ENCODE results near the gene HDAC11. TPM values are rescaled to one million over a fixed set of nuclear protein-coding genes. Genes with fewer than 3 reads are reported as not detected.

The HDAC11 gene
- total RNA-seq, 2 experiments from 2014 or later: 4.5 to 4.6 TPM

DNA sequence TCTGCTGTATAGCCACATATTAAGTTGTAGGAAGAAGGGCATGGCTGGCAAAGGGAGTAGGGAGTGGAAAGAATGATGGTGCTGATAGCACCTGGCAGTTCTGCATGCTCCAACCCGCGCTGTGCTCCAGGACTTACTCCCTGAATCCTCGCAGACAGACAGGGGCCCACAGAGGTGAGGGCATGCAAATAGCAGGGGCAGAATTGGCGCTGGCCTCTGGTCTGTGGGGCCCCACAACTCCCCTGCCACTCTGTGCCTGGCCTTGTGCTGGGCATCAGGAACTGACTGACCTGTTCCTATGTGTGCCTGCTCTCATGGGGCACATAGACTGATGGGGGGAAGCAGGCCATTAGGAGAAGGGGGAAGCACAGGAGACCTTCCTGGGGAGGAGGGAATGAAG lies 20.9 kb downstream of the HDAC11 start:
- Mint-ChIP-seq H3K27ac (no peak overlapping the region), H3K27me3 (no peaks in the 10 kb centered on the region), H3K9me3 (no peaks in the 10 kb centered on the region), H3K4me1 (ENCODE audit: low read depth) (no peaks in the 10 kb centered on the region), H3K4me3 (no peak overlapping the region), H3K36me3 (ENCODE audit: low read depth) (no peaks in the 10 kb centered on the region)
- ATAC-seq (ENCODE audit: poor library complexity) (no peak), DNase-seq (no peak)
- Histone ChIP-seq H3K36me3 (ENCODE audit: insufficient read depth, low read length) (no peaks in the 10 kb centered on the region), H3K27me3 (ENCODE audit: control insufficient read depth in 1 of 2, insufficient read depth in 2 of 2, low read length in 2 of 2) (no peaks in the 10 kb centered on the region), H3K4me1 (ENCODE audit: insufficient read depth, low read length) (no peaks in the 10 kb centered on the region), H3K9me3 (ENCODE audit: control insufficient read depth in 1 of 2, insufficient read depth in 1 of 2, low read length in 2 of 2) (no peaks in the 10 kb centered on the region), H3K27ac (ENCODE audit: low read depth in 1 of 2, low read length in 2 of 2) (no peak overlapping the region), H3K4me3 (ENCODE audit: low read length) (no peak overlapping the region)
- TF ChIP-seq, protein P1, sequence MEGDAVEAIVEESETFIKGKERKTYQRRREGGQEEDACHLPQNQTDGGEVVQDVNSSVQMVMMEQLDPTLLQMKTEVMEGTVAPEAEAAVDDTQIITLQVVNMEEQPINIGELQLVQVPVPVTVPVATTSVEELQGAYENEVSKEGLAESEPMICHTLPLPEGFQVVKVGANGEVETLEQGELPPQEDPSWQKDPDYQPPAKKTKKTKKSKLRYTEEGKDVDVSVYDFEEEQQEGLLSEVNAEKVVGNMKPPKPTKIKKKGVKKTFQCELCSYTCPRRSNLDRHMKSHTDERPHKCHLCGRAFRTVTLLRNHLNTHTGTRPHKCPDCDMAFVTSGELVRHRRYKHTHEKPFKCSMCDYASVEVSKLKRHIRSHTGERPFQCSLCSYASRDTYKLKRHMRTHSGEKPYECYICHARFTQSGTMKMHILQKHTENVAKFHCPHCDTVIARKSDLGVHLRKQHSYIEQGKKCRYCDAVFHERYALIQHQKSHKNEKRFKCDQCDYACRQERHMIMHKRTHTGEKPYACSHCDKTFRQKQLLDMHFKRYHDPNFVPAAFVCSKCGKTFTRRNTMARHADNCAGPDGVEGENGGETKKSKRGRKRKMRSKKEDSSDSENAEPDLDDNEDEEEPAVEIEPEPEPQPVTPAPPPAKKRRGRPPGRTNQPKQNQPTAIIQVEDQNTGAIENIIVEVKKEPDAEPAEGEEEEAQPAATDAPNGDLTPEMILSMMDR (IDR thresholded peaks at IDR 0.05): no peak
- intact Hi-C loops (cut with DNase I, micrococcal nuclease): no loop called here
- ChIA-PET POLR2A (no interaction called here), CTCF (no interaction called here)

DNA sequence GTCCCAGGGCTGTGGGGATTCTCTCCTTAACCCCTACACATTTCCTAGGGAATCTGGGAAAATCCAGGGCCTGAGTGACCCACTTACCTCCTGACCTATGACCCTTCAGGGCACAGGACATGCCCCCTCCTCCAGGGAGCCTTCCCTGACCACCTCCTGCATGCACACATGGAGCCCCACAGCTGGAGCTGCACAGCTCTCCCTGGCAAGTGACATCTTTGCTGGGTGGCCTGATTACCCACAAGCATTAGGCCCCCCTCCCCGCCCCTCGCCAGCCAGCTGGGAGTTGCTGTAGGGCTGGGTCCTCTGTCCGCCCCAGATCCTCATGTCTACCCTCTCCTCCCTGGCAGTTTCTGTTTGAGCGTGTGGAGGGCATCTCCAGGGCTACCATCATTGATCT lies 21.4 kb downstream of the HDAC11 start:
- no peak overlapping the region for H3K4me3 Mint-ChIP-seq
- H3K27ac Mint-ChIP-seq: no peak overlapping the region
- Histone ChIP-seq H3K4me3 (ENCODE audit: low read length) (no peak overlapping the region), H3K27ac (ENCODE audit: low read depth in 1 of 2, low read length in 2 of 2) (no peak overlapping the region), H3K9me3 (ENCODE audit: control insufficient read depth in 1 of 2, insufficient read depth in 1 of 2, low read length in 2 of 2) (no peaks in the 10 kb centered on the region), H3K27me3 (ENCODE audit: control insufficient read depth in 1 of 2, insufficient read depth in 2 of 2, low read length in 2 of 2) (no peaks in the 10 kb centered on the region), H3K36me3 (ENCODE audit: insufficient read depth, low read length) (no peaks in the 10 kb centered on the region), H3K4me1 (ENCODE audit: insufficient read depth, low read length) (no peaks in the 10 kb centered on the region)
- intact Hi-C loops (cut with DNase I, micrococcal nuclease): no loop called here
- ATAC-seq (ENCODE audit: poor library complexity) (no peak), DNase-seq (no peak)
- no peaks in the 10 kb centered on the region for H3K9me3 Mint-ChIP-seq
- no peaks in the 10 kb centered on the region for H3K27me3 Mint-ChIP-seq
- TF ChIP-seq, protein P1 (IDR thresholded peaks at IDR 0.05): no peak
- POLR2A ChIA-PET: no interaction called here
- no peaks in the 10 kb centered on the region for H3K4me1 Mint-ChIP-seq (ENCODE audit: low read depth)
- H3K36me3 Mint-ChIP-seq (ENCODE audit: low read depth): no peaks in the 10 kb centered on the region
- CTCF ChIA-PET: no interaction called here

DNA sequence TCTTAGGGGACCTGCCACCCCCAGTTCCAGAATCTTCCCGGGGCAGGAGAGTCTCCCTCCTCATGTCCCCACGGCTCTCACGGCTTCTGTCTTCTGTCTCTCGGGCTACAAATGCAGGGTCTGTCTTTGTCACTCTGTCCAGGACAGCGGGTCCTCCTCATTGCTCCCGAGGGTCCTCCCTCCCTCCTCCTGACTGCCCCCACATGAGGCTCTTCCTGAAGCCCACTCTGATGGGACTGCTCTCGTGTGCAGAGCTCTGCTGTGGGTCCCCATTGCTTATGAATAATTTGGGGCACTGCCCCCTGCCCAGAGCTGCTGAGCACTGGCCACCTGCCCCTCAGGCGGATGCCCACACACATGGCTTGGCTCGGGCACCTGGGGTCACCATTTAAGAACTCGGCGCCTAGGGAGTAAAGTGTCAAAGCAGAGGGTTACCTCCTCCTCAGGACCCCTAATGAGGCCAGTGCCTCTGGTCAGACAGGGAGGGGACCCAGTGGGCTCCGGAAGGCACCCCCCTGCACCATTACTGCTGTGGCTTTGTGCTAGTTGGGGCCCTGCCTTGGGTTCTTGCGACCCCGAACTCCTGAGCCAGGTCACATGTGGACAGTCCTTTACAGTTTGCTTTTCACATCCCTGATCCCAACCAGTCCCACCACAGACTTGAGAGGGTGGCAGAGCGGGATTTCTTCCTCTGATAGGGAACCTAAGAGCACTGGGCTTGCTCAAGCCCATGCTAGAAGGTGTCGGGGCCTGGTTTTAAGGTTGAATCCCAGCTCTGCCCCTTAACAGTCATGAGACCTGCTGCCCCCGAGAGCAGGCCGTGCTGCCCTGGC lies 22.1 kb downstream of the HDAC11 start:
- intact Hi-C loops (cut with DNase I, micrococcal nuclease): no loop called here
- Histone ChIP-seq H3K9me3 (ENCODE audit: control insufficient read depth in 1 of 2, insufficient read depth in 1 of 2, low read length in 2 of 2) (no peaks in the 10 kb centered on the region), H3K36me3 (ENCODE audit: insufficient read depth, low read length) (no peaks in the 10 kb centered on the region), H3K4me3 (ENCODE audit: low read length) (no peak overlapping the region), H3K4me1 (ENCODE audit: insufficient read depth, low read length) (no peaks in the 10 kb centered on the region), H3K27ac (ENCODE audit: low read depth in 1 of 2, low read length in 2 of 2) (no peak overlapping the region), H3K27me3 (ENCODE audit: control insufficient read depth in 1 of 2, insufficient read depth in 2 of 2, low read length in 2 of 2) (no peaks in the 10 kb centered on the region)
- CTCF ChIA-PET: no interaction called here
- Mint-ChIP-seq H3K4me1 (ENCODE audit: low read depth) (no peaks in the 10 kb centered on the region), H3K36me3 (ENCODE audit: low read depth) (no peaks in the 10 kb centered on the region), H3K4me3 (no peak overlapping the region), H3K9me3 (no peaks in the 10 kb centered on the region), H3K27ac (no peak overlapping the region), H3K27me3 (no peaks in the 10 kb centered on the region)
- ATAC-seq (ENCODE audit: poor library complexity): no peak
- no peak for DNase-seq
- TF ChIP-seq, protein P1 (IDR thresholded peaks at IDR 0.05): no peak
- POLR2A ChIA-PET: no interaction called here

All from CD4-positive, alpha-beta T cell (primary cell).